Immature natural killer cell (primary cell): ENCODE data around the gene LRP2. TPM values are rescaled to one million over a fixed set of nuclear protein-coding genes. Genes with fewer than 3 reads are reported as not detected.

Source experiments
- DNase-seq, 3 donors: peaks; one replicate each; pipeline ENCODE4 v3.0.0; 2022; ENCODE audit warnings: mixed read lengths in 1 of 3
- H3K27ac Mint-ChIP-seq, 6 donors: one replicate each; pipeline ENCODE4 v1.8.0; 2020; ENCODE audit warnings: mixed read lengths in 6 of 6, mild to moderate bottlenecking in 5 of 6, inconsistent platforms in 4 of 6, moderate library complexity in 3 of 6
- H3K27me3 Mint-ChIP-seq, 3 donors: one replicate each; pipeline ENCODE4 v1.8.0; 2020 to 2021; ENCODE audit warnings: low read depth in 3 of 3, mild to moderate bottlenecking in 3 of 3, mixed read lengths in 3 of 3, moderate library complexity in 3 of 3, inconsistent platforms in 1 of 3
- H3K36me3 Mint-ChIP-seq, 3 donors: one replicate each; pipeline ENCODE4 v1.8.0; 2020; ENCODE audit warnings: mixed read lengths in 3 of 3, inconsistent platforms in 2 of 3, mild to moderate bottlenecking in 2 of 3
- H3K4me1 Mint-ChIP-seq, 2 donors: one replicate each; pipeline ENCODE4 v1.8.0; 2020; ENCODE audit warnings: inconsistent platforms in 2 of 2, mild to moderate bottlenecking in 2 of 2, mixed read lengths in 2 of 2, moderate library complexity in 1 of 2
- H3K4me3 Mint-ChIP-seq, 5 donors: one replicate each; pipeline ENCODE4 v1.8.0; 2020; ENCODE audit warnings: mild to moderate bottlenecking in 5 of 5, mixed read lengths in 5 of 5, inconsistent platforms in 3 of 5, moderate library complexity in 3 of 5
- H3K9me3 Mint-ChIP-seq, 6 donors: one replicate each; pipeline ENCODE4 v1.8.0; 2020; ENCODE audit warnings: mild to moderate bottlenecking in 6 of 6, mixed read lengths in 6 of 6, inconsistent platforms in 4 of 6, moderate library complexity in 3 of 6
- polyA plus RNA-seq, 3 donors: library from polyadenylated mRNA; unstranded; fragments of 300-500 nt; fragmentation: Illumina TruSeq; gene quantifications; one replicate each; pipeline ENCODE4 v1.2.3, GENCODE V29; 2021

Gene LRP2
- polyA plus RNA-seq, 3 donors from 2014 or later = not detected

DNA sequence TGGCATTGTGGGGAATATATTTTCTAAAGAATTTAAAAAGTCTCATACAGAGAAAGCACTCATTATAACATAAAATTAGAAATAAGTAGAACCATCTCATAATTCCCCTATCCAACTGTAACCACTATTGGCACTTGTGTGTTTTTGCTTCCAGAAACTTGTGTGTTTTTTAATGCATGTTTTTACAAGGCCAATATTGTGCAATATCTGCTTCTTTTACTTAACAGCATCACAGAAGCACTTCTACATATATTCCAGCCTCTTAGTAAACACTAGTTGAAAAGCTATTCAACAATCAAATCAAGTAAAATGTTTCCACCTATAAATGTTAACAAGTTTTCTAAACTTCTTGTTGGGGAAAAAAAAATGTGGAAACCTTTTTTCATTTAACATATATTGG, 132.7 kb downstream of the LRP2 start:
- H3K4me1 Mint-ChIP-seq = no peaks in the 10 kb centered on the region
- peaks cover 0 to 4% (median 0%) of the 10 kb centered on the region in 6 donors for H3K9me3 Mint-ChIP-seq
- no peak overlapping the region for H3K27ac Mint-ChIP-seq
- no peak overlapping the region for H3K4me3 Mint-ChIP-seq
- DNase-seq = no peak
- no peaks in the 10 kb centered on the region for H3K36me3 Mint-ChIP-seq
- peaks cover 2 to 10% (median 7%) of the 10 kb centered on the region in 3 donors for H3K27me3 Mint-ChIP-seq

DNA sequence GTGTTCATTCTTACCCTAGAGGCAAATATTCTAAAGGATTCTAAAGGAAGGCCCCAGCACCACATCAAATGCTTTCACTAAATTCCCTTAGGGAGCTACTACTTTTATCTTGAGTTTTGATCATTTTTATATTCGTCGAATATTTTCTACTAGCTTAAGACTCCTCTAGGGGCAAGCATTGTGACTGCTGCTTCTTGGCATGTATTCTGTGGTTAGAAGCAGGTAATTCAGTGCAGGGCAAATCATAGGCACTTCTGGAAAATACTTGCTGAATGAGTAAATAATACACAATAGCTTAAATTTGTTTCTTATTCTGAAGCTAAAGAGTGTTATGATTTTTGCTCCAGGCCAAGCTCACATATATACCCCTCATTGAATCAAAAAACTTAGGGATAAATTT, 136.4 kb downstream of the LRP2 start:
- Mint-ChIP-seq H3K4me1 (no peaks in the 10 kb centered on the region), H3K27me3 (peaks cover 0 to 2% (median 2%) of the 10 kb centered on the region in 3 donors), H3K9me3 (no peaks in the 10 kb centered on the region), H3K36me3 (no peaks in the 10 kb centered on the region), H3K4me3 (no peak overlapping the region), H3K27ac (no peak overlapping the region)
- DNase-seq = no peak

DNA sequence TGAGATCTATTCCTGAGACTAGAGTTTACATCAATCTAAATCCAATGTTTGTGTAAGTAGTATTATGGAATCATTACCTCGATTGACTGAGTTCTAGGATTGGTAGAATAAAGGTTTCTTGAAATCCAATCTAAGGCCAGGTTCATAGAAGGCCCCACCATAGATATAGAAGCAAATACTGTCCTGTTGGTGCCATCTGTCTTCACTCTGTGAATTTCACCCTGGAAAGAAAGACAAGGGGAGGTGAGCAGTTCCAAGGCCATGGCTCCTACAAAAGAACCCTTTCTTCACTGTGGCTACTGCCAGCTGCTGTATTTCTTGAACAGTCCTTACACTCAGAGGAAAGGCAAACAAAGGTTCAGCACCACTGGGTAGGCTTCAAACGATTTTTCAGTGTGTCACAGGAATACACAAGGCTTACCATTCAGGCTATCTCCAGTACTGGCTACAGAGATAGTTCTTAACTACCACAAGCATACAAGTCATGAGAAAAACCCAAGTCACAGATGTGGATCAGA, 137.0 kb downstream of the LRP2 start:
- H3K4me3 Mint-ChIP-seq = no peak overlapping the region
- DNase-seq = no peak
- H3K36me3 Mint-ChIP-seq = no peaks in the 10 kb centered on the region
- no peaks in the 10 kb centered on the region for H3K4me1 Mint-ChIP-seq
- peaks cover 0 to 2% (median 2%) of the 10 kb centered on the region in 3 donors for H3K27me3 Mint-ChIP-seq
- no peak overlapping the region for H3K27ac Mint-ChIP-seq
- H3K9me3 Mint-ChIP-seq = no peaks in the 10 kb centered on the region

DNA sequence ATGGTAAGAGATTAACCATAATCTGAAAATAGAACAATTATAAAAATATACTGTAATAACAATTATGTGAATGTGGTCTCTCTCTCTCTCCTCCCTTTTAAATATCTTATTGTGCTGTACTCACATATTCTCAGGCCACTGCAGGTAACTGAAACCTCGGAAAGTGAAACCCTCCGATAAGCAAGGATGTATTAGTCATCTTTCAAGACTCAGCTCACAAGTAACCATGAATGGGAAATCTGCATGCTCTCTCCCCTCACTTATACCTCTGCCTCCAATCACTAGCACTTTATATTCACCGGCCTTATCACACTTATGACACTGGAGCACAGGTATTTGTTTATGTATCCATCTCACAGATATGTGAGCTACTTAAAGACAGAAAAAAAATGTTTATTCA, 139.7 kb downstream of the LRP2 start:
- Mint-ChIP-seq H3K27ac (no peak overlapping the region), H3K4me1 (no peaks in the 10 kb centered on the region), H3K4me3 (no peak overlapping the region), H3K36me3 (no peaks in the 10 kb centered on the region), H3K9me3 (no peaks in the 10 kb centered on the region), H3K27me3 (no peaks in the 10 kb centered on the region)
- DNase-seq = no peak

DNA sequence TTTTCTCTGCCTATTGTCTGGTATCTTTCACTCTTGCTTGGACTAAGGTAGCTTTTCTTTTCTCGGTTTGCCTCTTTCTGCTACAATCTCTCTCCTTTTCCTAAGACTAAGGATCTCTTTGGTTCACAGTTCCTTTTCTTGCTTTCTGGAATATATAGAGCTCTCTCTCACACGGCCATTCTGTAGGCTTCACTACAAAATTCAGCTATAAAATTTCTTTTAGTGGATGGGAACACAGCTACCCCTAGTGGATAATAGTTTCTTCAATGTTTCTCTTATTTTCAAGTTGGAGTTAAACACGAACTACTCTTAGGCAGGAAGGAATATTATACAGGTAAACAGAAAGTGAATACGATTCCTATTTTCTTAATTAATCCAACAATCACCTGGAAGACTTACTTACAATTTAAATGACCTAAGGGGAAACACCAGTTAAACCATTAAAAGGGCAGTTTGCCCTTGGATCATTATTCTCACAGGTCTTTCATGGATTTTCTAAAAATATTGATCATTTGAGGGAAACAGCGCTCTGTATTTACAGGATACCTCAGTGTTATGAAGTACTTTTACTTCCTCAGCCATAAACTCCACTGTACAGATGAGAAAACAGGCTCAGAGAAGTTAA, 140.5 kb downstream of the LRP2 start:
- H3K4me3 Mint-ChIP-seq = no peak overlapping the region
- no peak overlapping the region for H3K27ac Mint-ChIP-seq
- no peak for DNase-seq
- H3K9me3 Mint-ChIP-seq = no peaks in the 10 kb centered on the region
- H3K36me3 Mint-ChIP-seq = no peaks in the 10 kb centered on the region
- H3K27me3 Mint-ChIP-seq = no peaks in the 10 kb centered on the region
- H3K4me1 Mint-ChIP-seq = no peaks in the 10 kb centered on the region

DNA sequence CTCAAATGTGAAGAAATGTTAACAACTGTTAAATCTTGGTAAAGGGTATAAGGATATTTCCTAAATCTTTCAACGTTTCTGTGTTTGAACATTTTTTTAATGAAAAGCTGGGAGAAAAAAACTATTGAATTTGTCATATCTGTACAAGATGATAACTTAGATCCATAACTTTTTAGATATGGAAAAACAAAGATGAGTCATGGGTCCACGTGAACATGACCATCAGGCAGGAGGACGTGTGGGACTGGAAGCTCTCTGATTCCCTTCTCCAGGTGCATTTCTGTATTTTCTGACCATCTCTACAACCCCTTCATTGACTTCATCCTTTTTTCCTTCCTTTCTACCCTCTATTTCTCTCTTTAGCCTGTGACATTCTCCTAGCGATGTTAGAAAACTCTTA, 151.4 kb downstream of the LRP2 start:
- Mint-ChIP-seq H3K27me3 (peaks cover 0 to 2% (median 0%) of the 10 kb centered on the region in 3 donors), H3K36me3 (no peaks in the 10 kb centered on the region), H3K9me3 (no peaks in the 10 kb centered on the region), H3K4me1 (no peaks in the 10 kb centered on the region), H3K4me3 (no peak overlapping the region), H3K27ac (no peak overlapping the region)
- DNase-seq = no peak

DNA sequence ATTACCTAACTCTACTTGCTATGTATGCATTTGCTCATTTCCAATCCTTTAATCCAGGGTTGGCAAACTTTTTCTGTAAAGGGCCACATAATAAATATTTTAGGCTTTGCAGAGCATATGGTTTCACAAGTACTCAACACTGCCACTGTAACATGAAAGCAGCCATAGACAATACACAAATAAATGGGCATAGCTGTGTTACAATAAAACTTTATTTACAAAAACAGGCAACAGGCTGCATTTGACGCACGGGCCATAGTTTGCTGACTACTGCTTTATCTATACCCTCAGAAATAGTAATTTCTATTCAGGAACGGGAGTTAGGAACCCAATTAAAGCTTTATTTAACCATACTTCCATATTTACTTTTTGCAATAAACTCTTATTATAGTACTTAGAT, 154.3 kb downstream of the LRP2 start:
- Mint-ChIP-seq H3K4me3 (no peak overlapping the region), H3K4me1 (no peaks in the 10 kb centered on the region), H3K36me3 (no peaks in the 10 kb centered on the region), H3K27me3 (peaks cover 0 to 3% (median 0%) of the 10 kb centered on the region in 3 donors), H3K9me3 (no peaks in the 10 kb centered on the region), H3K27ac (no peak overlapping the region)
- DNase-seq = no peak

DNA sequence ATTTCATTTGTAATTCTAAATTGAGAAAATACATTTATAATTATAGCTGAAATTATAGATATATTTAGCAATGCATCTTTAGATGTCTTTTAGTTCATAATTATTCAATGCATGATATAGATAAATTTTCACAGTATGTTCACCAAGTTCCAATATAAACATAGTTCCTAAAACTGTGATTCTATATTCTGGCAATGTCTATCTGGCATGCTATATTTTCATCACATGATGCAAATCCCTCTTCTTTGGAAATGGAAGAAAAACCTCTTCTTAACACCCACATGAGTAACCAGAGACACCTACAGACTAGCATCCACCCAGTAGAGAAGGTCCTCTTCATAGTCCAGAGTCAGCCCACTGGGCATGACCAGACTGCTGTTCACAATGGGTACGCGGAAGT, 157.2 kb downstream of the LRP2 start:
- no peak overlapping the region for H3K4me3 Mint-ChIP-seq
- no peaks in the 10 kb centered on the region for H3K4me1 Mint-ChIP-seq
- no peak overlapping the region for H3K27ac Mint-ChIP-seq
- no peaks in the 10 kb centered on the region for H3K9me3 Mint-ChIP-seq
- DNase-seq = no peak
- H3K36me3 Mint-ChIP-seq = no peaks in the 10 kb centered on the region
- H3K27me3 Mint-ChIP-seq = peaks cover 1 to 6% (median 2%) of the 10 kb centered on the region in 3 donors

DNA sequence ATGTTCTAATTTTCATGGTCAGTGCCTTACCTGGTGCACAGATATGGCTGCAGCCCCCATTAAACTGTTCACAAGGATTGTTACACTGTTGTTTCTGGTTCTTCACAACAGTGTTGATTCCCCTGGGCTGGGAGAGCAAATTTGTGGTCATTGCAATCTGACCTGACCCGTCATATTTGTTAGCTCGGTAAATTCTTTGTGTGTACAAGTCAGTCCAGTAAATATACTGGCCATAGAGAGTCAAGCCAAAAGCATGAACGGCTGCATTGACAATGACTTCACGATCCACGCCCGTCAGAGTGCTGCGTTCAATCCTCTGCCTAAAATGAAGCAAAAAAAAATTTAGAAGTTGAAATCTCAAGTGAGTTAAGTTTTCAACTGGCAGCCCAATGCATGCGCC, 158.4 kb downstream of the LRP2 start:
- H3K4me1 Mint-ChIP-seq = no peaks in the 10 kb centered on the region
- no peaks in the 10 kb centered on the region for H3K36me3 Mint-ChIP-seq
- peaks cover 1 to 6% (median 2%) of the 10 kb centered on the region in 3 donors for H3K27me3 Mint-ChIP-seq
- H3K4me3 Mint-ChIP-seq = no peak overlapping the region
- no peak for DNase-seq
- H3K9me3 Mint-ChIP-seq = no peaks in the 10 kb centered on the region
- no peak overlapping the region for H3K27ac Mint-ChIP-seq

DNA sequence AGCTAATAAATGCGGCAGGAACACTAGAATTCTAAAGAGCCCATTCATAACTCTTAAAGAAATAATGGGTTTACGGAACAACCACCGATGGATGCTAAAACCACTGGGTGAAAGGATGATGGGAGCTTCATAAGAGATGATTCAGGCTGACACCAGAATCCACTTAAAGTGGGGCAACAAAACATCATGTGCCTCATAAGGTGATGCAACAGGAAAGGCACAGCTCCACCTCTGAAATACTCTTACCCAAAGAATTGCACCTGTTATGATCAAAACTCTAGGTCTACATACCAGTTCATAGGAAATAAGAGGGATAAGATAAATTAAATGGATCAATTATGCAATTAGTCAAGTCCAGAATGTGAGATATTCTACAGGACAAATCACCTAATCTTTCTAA, 161.6 kb downstream of the LRP2 start:
- DNase-seq = no peak
- Mint-ChIP-seq H3K4me1 (no peaks in the 10 kb centered on the region), H3K36me3 (no peaks in the 10 kb centered on the region), H3K27ac (no peak overlapping the region), H3K27me3 (peaks cover 2 to 6% (median 6%) of the 10 kb centered on the region in 3 donors), H3K9me3 (no peaks in the 10 kb centered on the region), H3K4me3 (no peak overlapping the region)

DNA sequence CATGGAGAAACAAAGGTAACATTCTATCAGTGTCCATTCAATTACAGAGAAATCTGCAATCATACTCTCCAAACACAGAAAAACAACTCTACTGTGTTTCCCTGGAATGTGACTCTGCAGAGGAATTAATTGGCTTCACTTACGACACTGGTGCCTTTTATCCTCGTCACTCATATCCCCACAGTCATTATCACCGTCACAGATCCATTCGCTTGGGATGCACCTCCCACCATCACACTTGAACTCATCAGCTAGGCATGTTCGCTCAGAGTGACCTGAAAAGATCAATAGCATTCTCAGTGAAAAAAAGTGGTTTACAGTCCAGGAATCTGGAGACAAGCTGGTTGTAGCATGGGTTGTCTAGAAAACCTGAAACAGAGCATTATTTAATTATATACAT, 168.7 kb downstream of the LRP2 start:
- no peak overlapping the region for H3K4me3 Mint-ChIP-seq
- peaks cover 0 to 3% (median 0%) of the 10 kb centered on the region in 3 donors for H3K27me3 Mint-ChIP-seq
- H3K9me3 Mint-ChIP-seq = no peaks in the 10 kb centered on the region
- H3K4me1 Mint-ChIP-seq = no peaks in the 10 kb centered on the region
- DNase-seq = no peak
- H3K27ac Mint-ChIP-seq = no peak overlapping the region
- H3K36me3 Mint-ChIP-seq = no peaks in the 10 kb centered on the region

DNA sequence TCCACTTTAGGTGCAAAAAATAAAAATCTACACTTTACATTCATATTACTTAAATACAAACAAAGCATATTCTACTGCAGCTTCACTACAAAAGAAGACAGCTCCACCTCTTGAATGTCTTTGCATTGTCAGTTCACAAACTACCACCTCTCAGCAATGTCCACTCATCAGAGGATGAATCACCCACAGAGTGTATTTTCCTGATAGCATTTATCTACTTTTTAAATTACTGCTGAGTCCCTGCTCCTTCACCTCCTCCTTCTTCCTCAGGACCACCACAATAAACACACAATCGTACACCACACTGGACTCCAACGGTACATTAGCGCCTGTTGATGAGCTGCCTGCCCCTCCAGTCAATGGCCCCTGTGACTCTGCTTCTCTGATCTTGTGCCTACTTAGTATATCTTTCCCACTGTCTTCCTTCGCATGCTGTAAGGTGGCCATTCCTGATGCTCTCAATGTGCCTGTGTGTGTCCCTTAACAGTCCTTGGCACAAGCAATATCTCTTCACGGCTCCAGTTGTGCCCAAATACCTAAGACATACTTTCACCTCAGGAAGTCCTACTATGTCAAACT, 172.0 kb downstream of the LRP2 start:
- no peaks in the 10 kb centered on the region for H3K9me3 Mint-ChIP-seq

DNA sequence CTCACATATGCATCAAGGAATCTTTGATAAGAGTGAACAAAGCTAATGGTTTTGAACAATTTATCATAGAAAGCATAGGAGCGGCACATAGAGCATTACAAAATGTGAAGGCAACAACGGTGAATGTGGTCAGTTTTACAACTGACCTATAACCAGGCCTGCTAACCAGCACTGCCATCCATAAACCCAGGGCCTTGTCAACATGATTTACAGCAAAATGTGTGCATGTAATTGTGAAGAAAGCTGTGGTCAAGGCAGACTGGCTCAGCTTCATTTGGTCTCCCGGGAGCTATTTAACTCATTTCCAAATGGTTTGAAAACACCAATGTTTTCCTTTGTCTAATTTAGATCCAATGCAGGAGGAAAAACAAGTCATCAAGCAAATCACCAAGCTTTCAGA, 173.2 kb downstream of the LRP2 start:
- Mint-ChIP-seq H3K9me3 (no peaks in the 10 kb centered on the region), H3K4me1 (no peaks in the 10 kb centered on the region), H3K4me3 (no peak overlapping the region), H3K27me3 (peaks cover 0 to 2% (median 0%) of the 10 kb centered on the region in 3 donors), H3K36me3 (no peaks in the 10 kb centered on the region), H3K27ac (no peak overlapping the region)
- no peak for DNase-seq

More for the DNA sequence above, 172.0 kb downstream of the LRP2 start:
- DNase-seq = no peak
- H3K36me3 Mint-ChIP-seq = no peaks in the 10 kb centered on the region
- no peak overlapping the region for H3K4me3 Mint-ChIP-seq
- no peak overlapping the region for H3K27ac Mint-ChIP-seq
- H3K27me3 Mint-ChIP-seq = peaks cover 0 to 2% (median 0%) of the 10 kb centered on the region in 3 donors
- no peaks in the 10 kb centered on the region for H3K4me1 Mint-ChIP-seq

DNA sequence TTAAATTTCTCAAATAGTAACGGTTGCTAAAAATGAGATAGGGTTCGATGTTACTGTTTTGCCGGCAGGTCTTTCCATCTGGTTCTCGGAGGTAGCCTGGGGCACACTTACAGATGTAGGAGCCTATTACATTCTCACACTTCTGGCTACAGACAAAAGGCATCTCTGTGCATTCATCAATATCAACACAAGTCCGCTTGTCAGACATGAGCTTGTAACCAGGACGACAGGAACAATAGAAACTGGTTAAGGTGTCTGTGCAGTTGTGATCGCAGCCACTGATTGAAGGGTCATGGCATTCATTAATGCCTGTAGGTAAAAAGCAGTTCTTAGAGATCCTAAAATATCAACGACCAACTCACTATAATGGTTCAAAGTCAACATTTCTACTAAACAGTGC, 176.6 kb downstream of the LRP2 start:
- Mint-ChIP-seq H3K9me3 (no peaks in the 10 kb centered on the region), H3K4me3 (no peak overlapping the region), H3K27ac (no peak overlapping the region), H3K4me1 (no peaks in the 10 kb centered on the region), H3K27me3 (peaks cover 0 to 2% (median 0%) of the 10 kb centered on the region in 3 donors), H3K36me3 (no peaks in the 10 kb centered on the region)
- DNase-seq = no peak

DNA sequence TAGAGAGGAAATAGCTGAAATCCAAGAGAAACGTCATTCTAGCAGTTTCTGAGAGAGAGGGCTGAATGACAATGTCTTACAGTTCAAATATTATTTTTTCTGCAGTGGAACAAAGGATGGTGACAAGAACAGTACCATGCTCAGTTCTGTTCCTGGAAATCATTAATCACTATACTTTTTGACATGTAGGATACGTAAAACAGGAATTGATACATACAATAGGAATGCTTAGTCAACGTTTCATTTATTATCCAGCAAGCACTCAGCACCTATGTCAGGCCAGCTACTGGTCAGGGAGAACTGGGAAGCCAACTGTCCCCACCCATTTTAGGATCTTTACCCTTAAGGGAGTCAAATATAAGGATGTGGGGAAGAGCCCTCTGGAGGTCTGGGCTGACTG, 178.3 kb downstream of the LRP2 start:
- no peak for DNase-seq
- Mint-ChIP-seq H3K4me3 (no peak overlapping the region), H3K9me3 (no peaks in the 10 kb centered on the region), H3K27me3 (peaks cover 0 to 2% (median 0%) of the 10 kb centered on the region in 3 donors), H3K4me1 (no peaks in the 10 kb centered on the region), H3K27ac (no peak overlapping the region), H3K36me3 (no peaks in the 10 kb centered on the region)
